Tibial artery (tissue), 4 donors: ENCODE results near the gene CDC45.

Experiments
- DNase-seq, 2 donors: peaks; one replicate each; pipeline ENCODE4 v3.0.0-alpha.2; 2019
- H3K27ac ChIP-seq, 2 donors: fragments of 200-600 bp; sonication (generic) in 1 of 2; 1 replicate in 1 of 2; 2 replicates in 1 of 2; pipeline ENCODE4 v1.5.1; 2018 to 2019; ENCODE audit warnings: mild to moderate bottlenecking in 1 of 2
- H3K27me3 ChIP-seq, 2 donors: fragments of 200-600 bp; sonication (generic) in 1 of 2; one replicate each; pipeline versions ENCODE4 v1.5.1 to v1.6.0; 2016 to 2019
- H3K36me3 ChIP-seq, 3 donors: fragments of 200-600 bp; sonication (generic) in 2 of 3; one replicate each; pipeline ENCODE4 v1.5.1; 2016 to 2019; ENCODE audit warnings: mild to moderate bottlenecking in 2 of 3
- H3K4me1 ChIP-seq, 4 donors: fragments of 200-600 bp; sonication (generic) in 2 of 4; 1 replicate in 3 of 4; 2 replicates in 1 of 4; pipeline ENCODE4 v1.5.1; 2016 to 2019
- H3K4me3 ChIP-seq, 2 donors: fragments of 200-600 bp; sonication (generic) in 1 of 2; 1 replicate in 1 of 2; 2 replicates in 1 of 2; pipeline ENCODE4 v1.5.1; 2018 to 2019; ENCODE audit warnings: mild to moderate bottlenecking in 2 of 2
- H3K9me3 ChIP-seq, 3 donors: fragments of 200-600 bp; sonication (generic) in 1 of 3; one replicate each; pipeline ENCODE4 v1.5.1; 2016 to 2019
- CTCF ChIP-seq, 2 experiments: fragments of 200-600 bp in 1 of 2; fragments of 450-650 bp in 1 of 2; IDR thresholded peaks; one replicate each; pipeline ENCODE4 v1.5.1; 2017 to 2019; ENCODE audit warnings: antibody characterized with exemption in 2 of 2, mild to moderate bottlenecking in 1 of 2, moderate library complexity in 1 of 2
- intact Hi-C: fragments of 100-400 bp; cut with DNase I; formaldehyde crosslinking; loops from one replicate; pipeline ENCODE4 v1.15.0; 2023; ENCODE audit warnings: low total_unique reads

Gene CDC45

GRCh38 chr22:19509923-19510322 is 30.2 kb downstream of the CDC45 start:
- intact Hi-C loops, result no loop called here
- no peak overlapping the region for H3K27ac ChIP-seq
- no peaks in the 10 kb centered on the region for H3K27me3 ChIP-seq
- no peak overlapping the region for H3K4me3 ChIP-seq
- DNase-seq, result peak in 1 of 2 donors; percentile 7
- no peak for TF ChIP-seq CTCF (IDR thresholded peaks at IDR 0.05)
- peaks cover 0 to 10% (median 6%) of the 10 kb centered on the region in 3 donors for H3K9me3 ChIP-seq
- H3K4me1 ChIP-seq, result no peaks in the 10 kb centered on the region
- H3K36me3 ChIP-seq, result no peaks in the 10 kb centered on the region

GRCh38 chr22:19510919-19511341 is 31.2 kb downstream of the CDC45 start:
- Histone ChIP-seq H3K27ac (no peak overlapping the region), H3K9me3 (peaks cover 0 to 10% (median 6%) of the 10 kb centered on the region in 3 donors), H3K4me1 (no peaks in the 10 kb centered on the region), H3K27me3 (no peaks in the 10 kb centered on the region), H3K4me3 (no peak overlapping the region), H3K36me3 (no peaks in the 10 kb centered on the region)
- no peak for TF ChIP-seq CTCF (IDR thresholded peaks at IDR 0.05)
- no peak for DNase-seq
- intact Hi-C loops, result no loop called here

GRCh38 chr22:19513823-19514222 is 34.1 kb downstream of the CDC45 start:
- intact Hi-C loops, result no loop called here
- no peak for DNase-seq
- H3K36me3 ChIP-seq, result no peaks in the 10 kb centered on the region
- TF ChIP-seq CTCF (IDR thresholded peaks at IDR 0.05), result no peak
- H3K4me1 ChIP-seq, result no peaks in the 10 kb centered on the region
- no peak overlapping the region for H3K4me3 ChIP-seq
- peaks cover 0 to 10% (median 6%) of the 10 kb centered on the region in 3 donors for H3K9me3 ChIP-seq
- no peaks in the 10 kb centered on the region for H3K27me3 ChIP-seq
- H3K27ac ChIP-seq, result no peak overlapping the region

- Histone ChIP-seq H3K4me3 (no peak overlapping the region), H3K27me3 (no peaks in the 10 kb centered on the region), H3K36me3 (no peaks in the 10 kb centered on the region), H3K9me3 (peaks cover 0 to 10% (median 6%) of the 10 kb centered on the region in 3 donors), H3K27ac (no peak overlapping the region), H3K4me1 (no peaks in the 10 kb centered on the region)
- no peak for DNase-seq
- TF ChIP-seq CTCF (IDR thresholded peaks at IDR 0.05), result no peak
- intact Hi-C loops, result no loop called here
Measured at GRCh38 chr22:19514831-19515565, 35.3 kb downstream of the CDC45 start.

- no peak for TF ChIP-seq CTCF (IDR thresholded peaks at IDR 0.05)
- Histone ChIP-seq H3K27me3 (no peaks in the 10 kb centered on the region), H3K4me3 (no peak overlapping the region), H3K9me3 (peaks cover 0 to 10% (median 6%) of the 10 kb centered on the region in 3 donors), H3K36me3 (no peaks in the 10 kb centered on the region), H3K27ac (no peak overlapping the region), H3K4me1 (no peaks in the 10 kb centered on the region)
- DNase-seq, result peak in 1 of 2 donors; percentile 47
- intact Hi-C loops, result no loop called here
Measured at GRCh38 chr22:19515654-19516377, 36.1 kb downstream of the CDC45 start.
